Measurements from ENCODE around the gene SS18L1. TPM values are rescaled to one million over a fixed set of nuclear protein-coding genes. Genes with fewer than 3 reads are reported as not detected.

Gene SS18L1
- total RNA-seq, 1 experiment from 2014 or later, result 34.1 TPM

DNA sequence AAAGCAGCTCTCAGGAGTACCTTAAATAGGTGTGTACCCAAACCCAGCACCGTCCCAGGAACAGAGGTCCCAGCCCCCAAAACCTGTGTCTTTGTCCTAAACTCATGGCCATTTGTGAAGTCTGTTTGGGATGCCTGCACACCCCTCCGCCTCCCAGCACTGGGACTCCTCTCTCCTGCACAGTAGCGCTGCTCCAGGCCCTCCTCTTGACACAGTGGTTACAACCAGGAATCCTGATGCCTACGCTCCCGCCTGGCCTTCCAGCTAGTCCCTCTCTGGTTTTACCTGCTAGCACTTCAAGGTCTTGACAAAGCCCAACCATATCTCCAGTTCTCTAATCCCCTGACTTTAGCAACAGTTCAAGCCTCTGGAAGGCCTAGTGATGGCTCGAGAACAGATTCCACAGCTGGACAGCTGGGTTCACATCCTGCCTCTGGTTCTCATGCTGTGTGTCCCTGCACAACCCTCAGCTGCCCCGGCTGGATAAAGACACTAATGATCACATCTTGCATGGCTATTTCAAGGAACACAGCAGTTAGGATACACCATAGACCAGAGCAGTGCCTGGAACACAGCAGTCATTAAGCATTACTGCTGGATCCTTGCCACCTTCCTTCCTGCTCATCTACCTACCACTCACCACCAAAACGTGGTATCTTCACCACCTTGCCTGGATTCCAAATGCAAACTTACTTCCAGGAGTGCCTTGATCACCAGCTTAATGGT, 5.9 kb upstream of the SS18L1 start (continued):
- TF ChIP-seq PREB (CRISPR knock-in tag; IDR thresholded peaks at IDR 0.05; ENCODE audit: borderline replicate concordance) (no peak; the same call in 1 of the 2 replicates), NR3C1 (CRISPR knock-in tag; conservative IDR thresholded peaks at IDR 0.05; ENCODE audit: low read depth) (no peak), ATF6 (CRISPR knock-in tag; IDR thresholded peaks at IDR 0.05) (no peak), MAX (CRISPR knock-in tag; IDR thresholded peaks at IDR 0.05) (no peak)

GRCh38 chr20:62138204-62138543, 5.4 kb upstream of the SS18L1 start:
- POLR2A ChIA-PET, result no interaction called here
- peaks cover 68% of the 10 kb centered on the region for H3K36me3 Mint-ChIP-seq
- TF ChIP-seq SMAD4 (CRISPR knock-in tag; IDR thresholded peaks at IDR 0.05) (no peak), E2F5 (CRISPR knock-in tag; IDR thresholded peaks at IDR 0.05) (no peak), ZNF317 (CRISPR knock-in tag; IDR thresholded peaks at IDR 0.05; ENCODE audit: borderline replicate concordance, low read depth) (no peak)
- TF ChIP-seq, protein P1, sequence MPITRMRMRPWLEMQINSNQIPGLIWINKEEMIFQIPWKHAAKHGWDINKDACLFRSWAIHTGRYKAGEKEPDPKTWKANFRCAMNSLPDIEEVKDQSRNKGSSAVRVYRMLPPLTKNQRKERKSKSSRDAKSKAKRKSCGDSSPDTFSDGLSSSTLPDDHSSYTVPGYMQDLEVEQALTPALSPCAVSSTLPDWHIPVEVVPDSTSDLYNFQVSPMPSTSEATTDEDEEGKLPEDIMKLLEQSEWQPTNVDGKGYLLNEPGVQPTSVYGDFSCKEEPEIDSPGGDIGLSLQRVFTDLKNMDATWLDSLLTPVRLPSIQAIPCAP (CRISPR knock-in tag; IDR thresholded peaks at IDR 0.05), result no peak
- peaks cover 13% of the 10 kb centered on the region for H3K4me1 Mint-ChIP-seq
- H3K27ac Mint-ChIP-seq, result peak overlapping the region; percentile 85; the same call in 1 of the 2 replicates
- ATAC-seq (no peak), DNase-seq (ENCODE audit: low spot score) (no peak)
- H3K27me3 Mint-ChIP-seq (ENCODE audit: low read depth), result no peaks in the 10 kb centered on the region
- no peak overlapping the region for H3K4me3 Mint-ChIP-seq
- CTCF ChIA-PET, result interaction anchor here (0.7 to 0.8 kb wide), 2 partner anchors 10 to 11 kb away, joined by 3 to 4 read pairs; no protein-coding TSS in a partner anchor
- no peaks in the 10 kb centered on the region for H3K9me3 Mint-ChIP-seq

GRCh38 chr20:62138912-62139311, 4.7 kb upstream of the SS18L1 start:
- Mint-ChIP-seq H3K9me3 (no peaks in the 10 kb centered on the region), H3K27ac (peak overlapping the region; percentile 65; the same call in 1 of the 2 replicates), H3K27me3 (ENCODE audit: low read depth) (no peaks in the 10 kb centered on the region), H3K36me3 (peaks cover 61% of the 10 kb centered on the region), H3K4me3 (no peak overlapping the region), H3K4me1 (peaks cover 13% of the 10 kb centered on the region)
- ATAC-seq, result no peak
- CTCF ChIA-PET, result interaction anchor here (0.7 to 1.1 kb wide), 2 partner anchors 10 to 128 kb away, joined by 3 to 4 read pairs; no protein-coding TSS in a partner anchor
- no peak for DNase-seq (ENCODE audit: low spot score)
- POLR2A ChIA-PET, result no interaction called here
- no peak for TF ChIP-seq ZNF317 (CRISPR knock-in tag; IDR thresholded peaks at IDR 0.05; ENCODE audit: borderline replicate concordance, low read depth)
- no peak for TF ChIP-seq ELF4 (CRISPR knock-in tag; IDR thresholded peaks at IDR 0.05; ENCODE audit: low read depth)
- TF ChIP-seq MYBL2 (CRISPR knock-in tag; IDR thresholded peaks at IDR 0.05), result no peak
- no peak for TF ChIP-seq GABPB1 (CRISPR knock-in tag; IDR thresholded peaks at IDR 0.05)
- TF ChIP-seq, protein P2, sequence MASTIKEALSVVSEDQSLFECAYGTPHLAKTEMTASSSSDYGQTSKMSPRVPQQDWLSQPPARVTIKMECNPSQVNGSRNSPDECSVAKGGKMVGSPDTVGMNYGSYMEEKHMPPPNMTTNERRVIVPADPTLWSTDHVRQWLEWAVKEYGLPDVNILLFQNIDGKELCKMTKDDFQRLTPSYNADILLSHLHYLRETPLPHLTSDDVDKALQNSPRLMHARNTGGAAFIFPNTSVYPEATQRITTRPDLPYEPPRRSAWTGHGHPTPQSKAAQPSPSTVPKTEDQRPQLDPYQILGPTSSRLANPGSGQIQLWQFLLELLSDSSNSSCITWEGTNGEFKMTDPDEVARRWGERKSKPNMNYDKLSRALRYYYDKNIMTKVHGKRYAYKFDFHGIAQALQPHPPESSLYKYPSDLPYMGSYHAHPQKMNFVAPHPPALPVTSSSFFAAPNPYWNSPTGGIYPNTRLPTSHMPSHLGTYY (CRISPR knock-in tag; IDR thresholded peaks at IDR 0.05), result no peak

DNA sequence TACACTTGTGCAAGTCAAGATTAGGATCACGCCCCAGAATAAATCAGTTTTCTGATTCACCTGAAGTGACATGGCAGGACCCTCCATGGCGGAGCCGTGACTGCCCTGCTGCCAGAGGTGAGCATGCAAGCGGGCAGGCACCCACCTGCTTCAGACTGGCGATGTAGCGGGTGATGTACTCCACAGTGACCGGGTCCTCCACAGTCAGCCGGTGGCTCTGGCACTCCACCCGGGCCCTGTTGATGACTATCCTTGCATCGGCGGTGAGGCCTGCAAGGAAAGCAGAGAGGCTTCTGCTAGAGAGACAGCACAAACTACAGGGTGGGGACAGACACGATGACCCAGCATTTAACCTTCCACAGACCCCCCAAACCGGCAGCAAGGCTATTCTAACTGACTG, 3.9 kb upstream of the SS18L1 start:
- no peaks in the 10 kb centered on the region for H3K9me3 Mint-ChIP-seq
- H3K36me3 Mint-ChIP-seq, result peaks cover 58% of the 10 kb centered on the region
- H3K4me1 Mint-ChIP-seq, result peaks cover 15% of the 10 kb centered on the region
- DNase-seq (ENCODE audit: low spot score) (no peak), ATAC-seq (no peak)
- CTCF ChIA-PET, result interaction anchor here (1.1 to 3.8 kb wide), 2 partner anchors 17 to 129 kb away, joined by 3 to 27 read pairs; no protein-coding TSS in a partner anchor
- peak overlapping the region; percentile 23; the same call in 1 of the 2 replicates for H3K27ac Mint-ChIP-seq
- no peak overlapping the region for H3K4me3 Mint-ChIP-seq
- POLR2A ChIA-PET, result no interaction called here
- H3K27me3 Mint-ChIP-seq (ENCODE audit: low read depth), result no peaks in the 10 kb centered on the region
- TF ChIP-seq CDX4 (CRISPR knock-in tag; IDR thresholded peaks at IDR 0.05; ENCODE audit: borderline replicate concordance), result no peak
- TF ChIP-seq MYBL2 (CRISPR knock-in tag; IDR thresholded peaks at IDR 0.05), result no peak
- TF ChIP-seq SP1 (CRISPR knock-in tag; conservative IDR thresholded peaks at IDR 0.05), result no peak
- TF ChIP-seq OVOL2 (CRISPR knock-in tag; IDR thresholded peaks at IDR 0.05; ENCODE audit: borderline replicate concordance), result no peak
- no peak for TF ChIP-seq SMAD4 (CRISPR knock-in tag; IDR thresholded peaks at IDR 0.05)
- TF ChIP-seq ELF4 (CRISPR knock-in tag; IDR thresholded peaks at IDR 0.05; ENCODE audit: low read depth), result no peak
- TF ChIP-seq HMGA2 (CRISPR knock-in tag; IDR thresholded peaks at IDR 0.05), result no peak
- TF ChIP-seq FOXK1 (CRISPR knock-in tag; IDR thresholded peaks at IDR 0.05), result no peak
- TF ChIP-seq, protein P3, sequence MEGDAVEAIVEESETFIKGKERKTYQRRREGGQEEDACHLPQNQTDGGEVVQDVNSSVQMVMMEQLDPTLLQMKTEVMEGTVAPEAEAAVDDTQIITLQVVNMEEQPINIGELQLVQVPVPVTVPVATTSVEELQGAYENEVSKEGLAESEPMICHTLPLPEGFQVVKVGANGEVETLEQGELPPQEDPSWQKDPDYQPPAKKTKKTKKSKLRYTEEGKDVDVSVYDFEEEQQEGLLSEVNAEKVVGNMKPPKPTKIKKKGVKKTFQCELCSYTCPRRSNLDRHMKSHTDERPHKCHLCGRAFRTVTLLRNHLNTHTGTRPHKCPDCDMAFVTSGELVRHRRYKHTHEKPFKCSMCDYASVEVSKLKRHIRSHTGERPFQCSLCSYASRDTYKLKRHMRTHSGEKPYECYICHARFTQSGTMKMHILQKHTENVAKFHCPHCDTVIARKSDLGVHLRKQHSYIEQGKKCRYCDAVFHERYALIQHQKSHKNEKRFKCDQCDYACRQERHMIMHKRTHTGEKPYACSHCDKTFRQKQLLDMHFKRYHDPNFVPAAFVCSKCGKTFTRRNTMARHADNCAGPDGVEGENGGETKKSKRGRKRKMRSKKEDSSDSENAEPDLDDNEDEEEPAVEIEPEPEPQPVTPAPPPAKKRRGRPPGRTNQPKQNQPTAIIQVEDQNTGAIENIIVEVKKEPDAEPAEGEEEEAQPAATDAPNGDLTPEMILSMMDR (IDR thresholded peaks at IDR 0.05), result no peak

Data from WTC11 (cell line).